ENCODE data around the gene MSL3B.

Gene MSL3B

DNA sequence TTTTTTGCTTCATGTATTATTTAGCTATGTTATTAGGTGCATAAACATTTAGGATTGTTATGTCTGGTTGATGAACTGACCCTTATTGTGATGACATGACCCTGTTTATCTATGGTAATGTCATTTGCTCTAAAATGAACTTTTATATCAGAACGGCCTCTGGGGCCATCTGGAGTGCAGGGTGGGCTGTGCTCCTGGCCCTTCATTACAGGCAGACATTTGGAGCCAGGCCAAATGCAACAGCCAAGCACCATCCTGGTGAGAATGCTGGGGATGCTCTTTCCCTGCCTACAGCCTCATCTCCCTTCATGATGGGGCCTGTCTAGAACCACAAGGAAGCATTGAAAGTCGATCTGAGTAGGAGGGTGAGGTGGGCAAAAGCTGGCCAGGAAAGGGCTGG is 51.9 kb downstream of the MSL3B start:
- no peak for DNase-seq

DNA sequence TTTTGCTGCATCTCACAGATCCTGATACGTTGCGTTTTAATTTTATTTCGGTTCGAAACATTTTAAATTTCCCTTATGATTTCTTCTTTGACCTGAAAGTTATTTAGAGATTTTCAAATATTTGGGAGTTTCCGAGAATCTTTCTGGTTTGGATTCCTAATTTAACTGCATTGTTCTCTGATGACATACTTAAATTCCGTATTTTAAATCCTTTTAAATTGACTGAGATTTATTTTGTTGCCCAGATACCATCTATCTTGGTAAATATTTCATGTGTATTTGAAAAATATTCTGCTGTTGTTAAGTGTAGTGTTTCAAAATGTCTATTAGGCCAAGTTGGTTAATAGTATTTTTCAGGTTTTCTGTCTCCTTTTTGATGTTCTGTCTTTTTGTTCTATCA is 52.3 kb downstream of the MSL3B start:
- no peak for DNase-seq
